SHP77 (cell line): ENCODE measurements around the gene CRYBB2.
A peak's percentile ranks its signal among the peaks of the same experiment; 100 is the strongest.
"Not testable (repeated sequence)": the region's sequence is repeated elsewhere in the genome, so short reads cannot be mapped to it uniquely, and the experiment has no call there.

ENCODE experiments used
- DNase-seq, 2 experiments: peaks; one replicate each; lab custom pipeline; 2025; lab: John Stamatoyannopoulos, UW

CRYBB2 gene

DNA sequence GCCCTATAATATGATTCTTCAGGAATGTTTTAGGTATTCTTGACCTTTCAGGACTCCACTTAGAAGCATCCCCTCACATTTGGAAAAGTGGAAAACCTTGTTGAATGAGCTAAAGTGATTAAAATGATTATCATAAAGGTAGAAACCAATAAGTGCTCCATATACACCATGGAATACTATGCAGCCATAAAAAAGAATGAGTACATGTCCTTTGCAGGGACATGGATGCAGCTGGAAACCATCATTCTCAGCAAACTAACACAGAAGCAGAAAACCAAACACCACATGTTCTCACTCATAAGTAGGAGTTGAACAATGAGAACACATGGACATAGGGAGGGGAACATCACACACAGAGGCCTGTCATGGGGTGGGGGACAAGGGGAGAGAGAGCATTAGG lies 14.3 kb downstream of the CRYBB2 start:
- DNase-seq, result not testable (repeated sequence)

DNA sequence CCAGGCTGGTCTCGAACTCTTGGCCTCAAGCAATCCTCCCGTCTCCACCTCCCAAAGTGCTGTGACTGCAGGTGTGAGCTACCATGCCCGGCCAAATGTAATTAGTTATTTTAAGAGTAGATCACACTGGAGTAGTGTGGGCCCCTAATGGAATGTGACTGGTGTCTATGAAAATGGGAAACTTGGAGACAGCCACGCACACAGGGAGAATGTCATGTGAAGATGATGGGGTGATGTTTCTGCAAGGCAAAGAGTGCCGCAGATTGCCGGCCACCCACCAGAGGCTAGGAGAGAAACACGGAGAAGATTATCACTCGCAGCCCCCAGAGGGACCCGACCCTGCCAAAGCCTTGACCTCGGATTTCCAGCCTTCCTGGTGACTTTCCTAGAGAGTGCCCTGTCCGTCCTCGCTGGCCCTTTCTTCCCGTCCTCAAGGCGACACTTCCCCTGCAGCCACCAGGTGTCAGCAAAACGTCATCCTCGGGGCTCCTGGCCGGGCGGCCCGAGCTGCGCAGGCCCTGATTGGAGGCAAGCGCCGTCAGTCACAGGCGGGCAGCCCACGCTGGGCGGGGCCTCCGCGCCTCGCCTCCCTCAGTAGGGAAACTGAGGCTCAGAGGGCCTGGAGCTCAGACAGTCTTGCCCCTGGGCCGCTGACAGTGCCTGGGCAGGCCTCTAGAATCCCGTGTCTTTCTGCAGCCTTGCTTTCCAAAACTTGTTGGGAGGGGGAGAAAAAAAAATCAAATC lies 16.3 kb downstream of the CRYBB2 start:
- peak; percentile 56 to 82 for DNase-seq

DNA sequence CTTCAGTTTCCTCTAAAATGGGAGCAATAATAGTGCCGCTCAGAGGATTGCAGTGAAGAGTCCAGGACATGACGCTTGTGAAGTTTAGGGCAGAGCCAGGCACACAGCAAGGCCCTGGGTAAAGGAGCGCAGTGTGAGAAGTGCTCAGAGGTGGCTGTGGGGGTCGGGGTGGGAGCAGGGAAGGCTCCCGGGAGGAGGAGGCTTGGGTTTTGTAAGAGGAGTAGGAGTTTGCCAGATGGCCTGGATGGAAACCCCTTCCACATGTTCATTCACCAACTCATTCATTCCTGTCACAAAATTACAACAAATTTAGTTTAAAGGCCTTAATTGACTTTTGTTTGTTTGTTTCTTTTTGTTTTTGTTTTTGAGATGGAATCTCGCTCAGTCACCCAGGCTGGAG lies 17.0 kb downstream of the CRYBB2 start:
- DNase-seq, result no peak

DNA sequence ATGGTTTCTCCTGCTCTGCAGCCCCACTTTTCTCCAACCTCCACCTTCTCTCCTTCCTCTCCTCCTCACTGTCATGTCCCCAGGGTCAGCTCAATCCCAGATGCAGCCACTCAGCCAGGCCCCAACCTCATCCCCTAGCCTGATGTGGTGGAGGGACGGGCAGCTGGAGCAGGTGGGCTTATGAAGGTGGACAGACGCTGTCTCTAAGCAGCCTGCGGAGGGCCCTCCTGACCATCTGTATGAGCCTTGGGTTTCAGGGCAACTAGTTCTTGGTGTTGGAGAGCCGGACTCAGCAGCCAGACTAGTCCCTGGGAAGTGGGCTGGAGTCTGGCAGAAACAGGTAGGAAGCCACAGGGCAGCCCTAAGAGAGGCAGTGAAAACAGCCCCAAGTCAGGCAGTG lies 18.1 kb downstream of the CRYBB2 start:
- no peak for DNase-seq

DNA sequence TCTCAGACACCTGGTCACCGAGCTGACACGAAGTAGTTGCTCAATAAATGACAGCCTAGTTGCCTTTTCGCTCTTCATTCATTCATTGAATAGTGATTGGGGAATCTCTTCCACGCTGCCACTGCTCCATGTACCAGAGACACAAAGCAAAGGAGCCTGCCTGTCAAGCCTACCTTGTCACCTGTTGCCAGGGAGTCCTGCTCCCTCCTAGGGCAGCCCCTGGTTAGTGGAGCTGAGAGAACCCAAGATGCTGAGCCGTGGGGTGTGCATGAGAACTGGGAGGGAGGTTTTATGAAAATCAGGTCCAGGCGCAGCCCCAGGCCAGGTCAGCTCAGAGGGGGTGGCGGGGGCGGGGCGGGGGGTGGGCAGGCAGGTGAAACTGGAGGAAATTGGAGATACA lies 18.6 kb downstream of the CRYBB2 start:
- not testable (repeated sequence) for DNase-seq

DNA sequence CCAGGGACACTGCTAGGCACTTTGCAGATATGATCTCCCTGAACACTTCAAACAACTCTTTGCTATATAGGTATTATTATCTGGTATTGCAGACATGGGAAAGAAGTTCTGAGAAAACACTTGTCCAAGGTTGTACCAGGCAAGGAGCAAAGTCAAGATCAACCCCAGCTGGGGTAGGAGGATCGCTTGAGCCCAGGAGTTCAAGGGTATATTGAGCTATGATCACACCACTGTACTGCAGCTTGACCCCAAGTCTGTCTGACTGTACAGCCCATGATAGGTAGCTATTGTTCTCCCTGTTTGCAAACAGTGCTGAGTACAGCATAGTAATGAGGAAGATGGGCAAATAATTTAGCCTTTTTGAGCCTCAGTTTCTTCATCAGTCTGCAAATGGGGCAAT lies 35.7 kb downstream of the CRYBB2 start:
- not testable (repeated sequence) for DNase-seq

DNA sequence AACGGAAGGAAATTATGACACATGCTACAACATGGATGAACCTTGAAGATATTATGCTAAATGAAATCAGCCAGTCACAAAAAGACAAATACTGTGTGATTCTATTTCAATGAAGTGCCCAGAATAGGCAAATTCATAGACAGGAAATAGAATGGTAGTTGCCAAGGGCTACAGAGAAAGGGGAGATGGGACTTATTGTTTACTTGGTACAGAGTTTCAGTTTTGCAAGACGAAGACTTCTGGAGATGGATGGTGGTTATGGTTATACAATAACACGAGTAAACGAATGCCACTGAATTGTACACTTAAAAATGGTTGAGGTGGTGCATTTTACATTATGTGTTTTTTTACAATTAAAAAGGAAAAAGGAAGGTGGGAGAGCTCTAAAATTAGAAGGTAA lies 48.1 kb downstream of the CRYBB2 start:
- not testable (repeated sequence) for DNase-seq

DNA sequence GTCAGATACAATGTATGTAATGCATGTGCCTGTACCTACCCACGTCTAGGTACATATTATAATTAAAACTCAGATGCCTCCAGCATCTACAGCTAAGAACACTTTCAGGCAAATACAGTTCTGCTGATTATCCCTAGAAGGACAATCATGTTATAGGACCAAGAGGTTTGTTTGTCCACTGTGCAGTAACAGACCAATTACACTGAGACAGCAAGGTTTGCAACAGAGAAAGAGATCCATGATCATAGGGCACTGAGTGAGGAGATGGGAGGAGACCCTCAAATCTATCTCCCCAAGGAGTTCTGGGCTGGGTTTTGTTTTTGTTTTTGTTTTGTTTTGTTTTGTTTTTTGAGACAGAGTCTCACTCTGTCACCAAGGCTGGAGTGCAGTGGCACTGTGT lies 49.5 kb downstream of the CRYBB2 start:
- not testable (repeated sequence) for DNase-seq

DNA sequence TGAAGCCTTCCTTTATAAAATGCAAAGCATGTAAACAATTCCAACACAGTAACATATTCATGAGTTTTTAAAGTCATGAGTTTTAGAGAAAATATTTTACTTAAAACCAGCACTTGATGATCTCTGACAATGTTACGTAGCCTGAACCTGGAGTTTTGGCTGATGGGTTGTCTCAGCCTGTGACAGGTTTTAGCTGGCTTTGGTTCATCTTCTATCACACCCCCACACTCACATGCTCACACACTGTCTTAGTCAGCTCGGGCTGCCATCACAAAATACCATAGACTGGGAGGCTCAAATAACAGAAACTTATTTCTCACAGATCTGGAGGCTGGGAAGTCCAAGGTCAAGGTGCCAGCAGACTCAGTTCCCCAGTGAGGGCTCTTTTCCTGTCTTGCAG lies 50.6 kb downstream of the CRYBB2 start:
- DNase-seq, result not testable (repeated sequence)

DNA sequence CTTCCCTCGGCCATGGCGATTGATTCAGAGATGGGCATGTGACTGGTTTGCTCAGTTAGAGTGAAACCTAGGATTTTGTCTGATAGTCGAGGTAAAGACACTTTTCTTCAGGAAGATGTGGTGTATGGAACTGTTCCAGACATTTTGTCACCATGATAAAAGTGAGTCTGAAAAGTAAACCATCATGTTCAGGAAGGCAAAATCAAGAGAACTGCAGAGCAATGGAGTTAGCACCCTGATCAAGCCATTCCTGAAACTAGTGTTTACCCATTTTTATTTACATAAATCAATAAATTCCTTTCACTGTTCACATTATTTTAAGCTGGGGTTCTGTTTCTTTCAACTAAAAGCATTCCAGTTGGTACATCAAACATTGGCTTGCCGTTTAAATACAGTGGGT lies 53.8 kb downstream of the CRYBB2 start:
- not testable (repeated sequence) for DNase-seq

DNA sequence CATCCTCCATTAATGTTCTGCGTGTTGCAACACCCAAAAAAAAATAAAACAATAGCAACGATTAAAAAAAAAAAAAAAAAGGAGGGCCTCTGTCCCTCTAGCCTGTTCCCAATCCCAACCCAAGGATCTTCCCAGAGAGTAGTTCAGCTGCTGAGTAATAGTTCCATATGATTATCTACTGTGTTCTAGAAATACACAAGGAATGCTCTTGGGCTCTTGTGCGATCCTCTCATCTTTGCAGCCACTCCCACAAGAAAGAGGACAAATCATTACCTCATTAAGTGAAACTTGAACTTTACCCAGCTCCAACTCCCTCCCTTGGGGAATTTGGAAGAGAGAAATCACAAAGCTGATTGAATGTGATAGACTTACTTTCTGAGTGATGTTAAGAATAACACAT lies 54.5 kb downstream of the CRYBB2 start:
- not testable (repeated sequence) for DNase-seq

DNA sequence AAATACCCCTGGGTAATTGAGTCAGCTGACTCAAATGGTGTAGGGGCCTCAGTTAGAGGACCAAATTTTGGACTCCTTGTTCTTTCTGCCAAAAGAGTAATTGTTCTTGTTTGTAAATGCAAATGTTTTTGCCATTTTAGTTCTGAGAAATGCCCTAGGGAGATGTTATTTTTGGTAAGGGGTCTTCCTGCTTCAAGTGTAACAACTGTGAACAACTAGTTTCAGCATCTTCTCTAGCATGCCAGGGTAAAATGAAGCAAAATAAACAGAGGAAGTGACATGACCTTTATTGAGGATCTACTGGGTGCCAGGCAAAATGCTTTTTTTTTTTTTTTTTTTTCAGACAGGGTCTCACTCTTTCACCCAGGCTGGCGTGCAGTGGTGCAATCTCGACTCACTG lies 60.7 kb downstream of the CRYBB2 start:
- DNase-seq, result not testable (repeated sequence)
